ENCODE measurements around the gene CAMTA1.

Gene CAMTA1

GRCh38 chr1:6923416-6923815 is 138.2 kb downstream of the CAMTA1 start:
- no peak overlapping the region for H3K4me3 ChIP-seq (ENCODE audit: insufficient read depth, low read length, poor library complexity, severe bottlenecking)
- TF ChIP-seq EZH2phosphoT487 (conservative IDR thresholded peaks at IDR 0.05; ENCODE audit: low read length) (no peak), CTCF (IDR thresholded peaks at IDR 0.05; ENCODE audit: insufficient read depth, low read length, poor library complexity, severe bottlenecking) (no peak)

DNA sequence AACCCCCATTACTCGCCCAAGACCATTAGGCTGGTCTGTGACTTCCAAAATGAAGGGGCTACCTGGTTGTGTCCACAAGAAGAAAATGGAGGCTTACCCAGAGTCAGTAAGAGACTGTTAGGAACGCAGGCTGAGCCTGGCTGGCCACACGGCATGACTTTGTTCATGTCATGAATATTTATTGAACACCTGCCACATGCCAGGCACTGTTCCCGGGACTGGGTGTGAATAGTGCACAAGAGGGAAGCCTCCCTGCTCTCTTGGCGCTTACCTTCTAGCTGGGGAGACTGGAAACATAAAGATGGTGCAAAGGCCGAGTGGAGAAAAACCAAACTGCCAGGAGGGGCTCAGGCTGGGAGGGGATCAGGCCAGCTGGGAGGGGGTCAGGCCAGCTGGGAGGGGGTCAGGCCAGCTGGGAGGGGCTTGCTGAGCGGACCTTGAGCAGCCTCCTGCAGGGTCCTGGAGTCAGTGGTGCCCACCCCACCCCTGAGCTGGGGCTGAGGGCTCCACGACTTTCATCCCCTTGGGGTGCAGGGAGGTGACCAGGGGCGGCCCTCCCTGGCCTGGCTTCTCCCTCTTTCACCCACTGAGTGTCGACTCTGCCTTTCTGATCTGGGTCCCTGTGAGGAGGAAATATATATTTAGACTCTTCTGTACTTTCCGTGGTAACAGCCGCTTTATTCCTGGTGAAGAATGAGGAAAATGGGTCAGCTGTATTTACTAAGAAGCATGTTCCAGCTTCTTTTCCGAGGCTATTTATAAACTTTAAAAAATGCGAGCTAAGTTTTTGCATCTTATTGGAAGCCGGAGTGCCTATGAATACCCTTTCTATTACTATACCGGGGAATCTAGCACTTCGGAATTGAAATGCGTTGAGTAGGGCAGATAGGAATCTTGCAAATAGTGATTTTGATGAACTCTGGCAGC is 139.0 kb downstream of the CAMTA1 start:
- no peaks in the 10 kb centered on the region for H3F3A ChIP-seq (ENCODE audit: insufficient read depth)
- H3K27me3 ChIP-seq (ENCODE audit: low read length): no peaks in the 10 kb centered on the region
- H3K4me2 ChIP-seq (ENCODE audit: low read depth, low read length, poor library complexity, severe bottlenecking): no peak overlapping the region
- TF ChIP-seq EZH2phosphoT487 (conservative IDR thresholded peaks at IDR 0.05; ENCODE audit: low read length) (no peak), CTCF (IDR thresholded peaks at IDR 0.05; ENCODE audit: insufficient read depth, low read length, poor library complexity, severe bottlenecking) (no peak)
- no peak overlapping the region for H3K4me3 ChIP-seq (ENCODE audit: insufficient read depth, low read length, poor library complexity, severe bottlenecking)
- no peaks in the 10 kb centered on the region for H3K9me3 ChIP-seq (ENCODE audit: insufficient read depth, low read length)
- H3K27ac ChIP-seq (ENCODE audit: low read depth, low read length): no peak overlapping the region
- H3K9ac ChIP-seq (ENCODE audit: low read length): no peak overlapping the region
- H4K20me1 ChIP-seq (ENCODE audit: low read depth, low read length): no peaks in the 10 kb centered on the region
- no peaks in the 10 kb centered on the region for H3K79me2 ChIP-seq (ENCODE audit: insufficient read depth, low read length)
- H2AFZ ChIP-seq (ENCODE audit: low read depth, low read length, severe bottlenecking): no peak overlapping the region
- no peaks in the 10 kb centered on the region for H3K9me2 ChIP-seq (replicated peaks; ENCODE audit: insufficient read depth, low read length)
- H3K36me3 ChIP-seq (ENCODE audit: low read length): no peaks in the 10 kb centered on the region

More at GRCh38 chr1:6923416-6923815, 138.2 kb downstream of the CAMTA1 start:
- H3K27ac ChIP-seq (ENCODE audit: low read depth, low read length): no peak overlapping the region
- H3K9me2 ChIP-seq (replicated peaks; ENCODE audit: insufficient read depth, low read length): no peaks in the 10 kb centered on the region
- no peaks in the 10 kb centered on the region for H3K27me3 ChIP-seq (ENCODE audit: low read length)
- no peak overlapping the region for H3K9ac ChIP-seq (ENCODE audit: low read length)
- H3F3A ChIP-seq (ENCODE audit: insufficient read depth): no peaks in the 10 kb centered on the region
- no peaks in the 10 kb centered on the region for H3K79me2 ChIP-seq (ENCODE audit: insufficient read depth, low read length)
- no peaks in the 10 kb centered on the region for H4K20me1 ChIP-seq (ENCODE audit: low read depth, low read length)
- H3K9me3 ChIP-seq (ENCODE audit: insufficient read depth, low read length): no peaks in the 10 kb centered on the region
- no peak overlapping the region for H2AFZ ChIP-seq (ENCODE audit: low read depth, low read length, severe bottlenecking)
- H3K36me3 ChIP-seq (ENCODE audit: low read length): no peaks in the 10 kb centered on the region
- no peak overlapping the region for H3K4me2 ChIP-seq (ENCODE audit: low read depth, low read length, poor library complexity, severe bottlenecking)

DNA sequence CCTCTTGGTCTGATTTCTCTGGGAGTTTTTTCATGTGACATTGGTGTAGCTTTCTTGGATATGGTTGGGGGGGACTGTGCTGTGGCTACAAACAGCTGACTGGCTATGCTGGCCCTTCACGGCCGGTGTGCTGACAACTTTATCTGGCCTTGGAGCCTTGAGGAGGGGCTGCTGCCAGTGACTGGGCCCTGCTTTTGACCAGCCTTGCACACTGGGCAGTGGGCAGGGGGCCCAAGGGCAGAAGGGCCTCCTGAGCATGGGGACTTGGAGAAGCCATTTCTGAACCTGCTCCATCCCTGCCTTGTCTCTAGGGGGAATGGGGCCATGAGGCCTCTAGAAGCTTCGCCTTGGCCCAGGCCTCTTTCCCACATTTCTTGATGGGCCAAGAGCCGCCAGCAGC is 139.6 kb downstream of the CAMTA1 start:
- H2AFZ ChIP-seq (ENCODE audit: low read depth, low read length, severe bottlenecking): no peak overlapping the region
- H3K36me3 ChIP-seq (ENCODE audit: low read length): no peaks in the 10 kb centered on the region
- H3K79me2 ChIP-seq (ENCODE audit: insufficient read depth, low read length): no peaks in the 10 kb centered on the region
- H3K4me2 ChIP-seq (ENCODE audit: low read depth, low read length, poor library complexity, severe bottlenecking): no peak overlapping the region
- no peak overlapping the region for H3K4me3 ChIP-seq (ENCODE audit: insufficient read depth, low read length, poor library complexity, severe bottlenecking)
- no peak overlapping the region for H3K9ac ChIP-seq (ENCODE audit: low read length)
- no peaks in the 10 kb centered on the region for H3K9me3 ChIP-seq (ENCODE audit: insufficient read depth, low read length)
- no peaks in the 10 kb centered on the region for H3K9me2 ChIP-seq (replicated peaks; ENCODE audit: insufficient read depth, low read length)
- H3K27ac ChIP-seq (ENCODE audit: low read depth, low read length): no peak overlapping the region
- H3K27me3 ChIP-seq (ENCODE audit: low read length): no peaks in the 10 kb centered on the region
- H4K20me1 ChIP-seq (ENCODE audit: low read depth, low read length): no peaks in the 10 kb centered on the region
- no peaks in the 10 kb centered on the region for H3F3A ChIP-seq (ENCODE audit: insufficient read depth)
- TF ChIP-seq EZH2phosphoT487 (conservative IDR thresholded peaks at IDR 0.05; ENCODE audit: low read length) (no peak), CTCF (IDR thresholded peaks at IDR 0.05; ENCODE audit: insufficient read depth, low read length, poor library complexity, severe bottlenecking) (no peak)

All from SU-DHL-6 (cell line).